Measurements from ENCODE around the gene PHAF1.

The PHAF1 gene

DNA sequence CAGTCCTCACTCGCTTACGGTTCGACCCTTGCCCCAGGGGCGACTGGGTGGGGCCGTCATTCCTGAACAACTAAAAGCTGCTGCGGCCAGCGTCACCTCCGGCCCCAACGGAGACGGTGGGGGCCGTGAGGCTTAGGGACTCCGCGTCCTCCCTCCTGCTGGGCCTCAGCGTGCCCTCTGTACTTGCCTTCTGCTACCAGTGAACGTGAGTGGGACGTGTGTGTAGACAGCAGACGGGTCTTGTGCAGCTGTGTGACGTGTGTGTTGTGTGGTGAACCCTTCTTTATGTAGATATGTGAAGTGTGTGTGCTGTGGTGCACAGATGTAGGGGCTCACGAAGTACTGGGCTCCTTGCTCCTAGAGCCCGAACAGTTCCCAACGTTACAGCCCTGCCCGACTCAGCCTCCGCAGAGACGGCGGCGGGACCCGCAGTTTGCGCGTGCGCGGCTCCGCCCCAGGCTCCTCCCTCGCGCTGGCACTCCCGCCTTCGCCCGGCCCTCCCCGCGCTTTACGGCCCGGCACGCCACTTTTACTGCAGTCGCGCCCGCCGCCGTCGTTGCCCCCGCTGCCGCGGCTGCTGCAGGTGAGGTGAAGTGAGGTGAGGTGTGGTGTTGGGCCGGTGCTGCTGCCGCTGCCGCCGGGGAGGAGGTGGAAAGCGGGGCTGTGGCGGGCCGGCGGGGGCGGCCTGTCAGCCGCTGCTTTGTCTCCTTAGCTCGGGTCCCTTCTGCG, at the start of gene PHAF1:
Gene PHAF1 (plus strand): TSS at position 535 of the 729 bp plus-strand sequence. CDS start 235 bp downstream, outside the sequence.
- peak; percentile 95 for DNase-seq (ENCODE audit: low spot score)

DNA sequence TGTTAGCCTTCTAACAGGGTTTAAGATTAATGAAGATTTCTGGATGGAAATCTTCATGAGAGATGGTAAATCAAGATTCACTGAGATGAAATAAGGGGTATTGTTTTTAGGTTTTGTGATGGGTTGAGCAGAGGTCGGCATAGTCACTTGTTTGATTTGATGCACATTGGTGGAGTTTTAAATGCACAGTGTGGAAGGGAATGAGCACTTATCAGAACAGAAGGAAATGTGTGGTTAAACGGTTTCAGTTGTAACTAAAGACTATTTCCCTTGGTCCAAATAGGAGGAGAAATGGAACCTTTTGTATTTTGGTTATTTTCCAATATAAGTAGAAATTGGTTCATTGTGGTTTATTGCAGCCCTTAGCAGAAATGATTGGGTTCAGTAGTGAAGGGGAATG, 46.7 kb upstream of the PHAF1 start:
- DNase-seq (ENCODE audit: low spot score) = no peak

DNA sequence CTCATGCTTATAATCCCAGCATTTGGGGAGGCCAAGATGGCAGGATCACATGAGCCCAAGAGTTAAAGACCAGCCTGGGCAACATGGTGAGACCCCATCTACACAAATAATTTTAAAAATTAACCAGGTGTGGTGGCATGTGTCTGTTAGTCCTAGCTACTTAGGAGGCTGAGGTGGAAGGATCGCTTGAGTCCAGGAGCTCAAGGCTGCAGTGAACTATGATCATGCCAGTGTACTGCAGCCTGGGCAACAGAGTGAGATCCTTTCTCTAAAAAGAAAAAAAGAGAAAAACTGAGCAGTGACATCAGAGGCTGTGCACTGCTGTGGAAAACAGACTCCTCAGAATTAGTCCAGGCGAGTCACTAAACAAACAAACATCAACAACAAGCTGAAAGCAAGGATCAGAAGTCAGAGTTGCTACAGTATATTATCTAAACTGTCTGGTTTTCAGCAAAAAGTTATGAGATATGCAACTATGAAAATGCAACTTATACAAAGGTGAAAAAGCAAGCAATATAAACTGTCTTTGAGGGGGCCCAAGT, 41.5 kb upstream of the PHAF1 start:
- DNase-seq (ENCODE audit: low spot score) = no peak

DNA sequence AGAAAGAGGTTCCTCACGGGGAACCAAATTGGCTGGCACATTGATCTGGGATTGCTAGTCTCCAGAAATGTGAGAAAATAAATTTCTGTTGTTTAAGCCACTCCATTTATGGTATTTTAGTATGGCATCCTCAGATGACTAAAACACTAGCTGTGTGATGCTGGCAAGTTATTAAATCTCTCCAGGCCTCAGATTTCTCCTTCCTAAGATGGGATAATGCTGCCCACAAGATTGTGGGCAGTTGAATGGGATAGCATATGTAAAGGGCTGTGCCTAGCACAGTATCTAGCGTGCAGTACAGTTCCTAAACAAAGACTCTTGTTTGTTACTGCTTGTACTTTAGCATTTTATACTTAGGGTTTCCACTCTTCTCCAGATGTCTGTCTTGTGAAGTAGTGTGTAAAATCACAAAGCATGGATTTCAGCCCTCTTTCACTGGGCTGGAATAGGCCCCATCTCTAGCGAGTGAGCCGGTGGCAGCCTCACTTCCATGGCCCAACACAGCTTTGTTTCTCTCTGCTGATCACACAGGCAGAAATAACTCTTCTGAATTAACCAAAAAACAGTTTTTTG, 38.2 kb upstream of the PHAF1 start:
- DNase-seq (ENCODE audit: low spot score) = no peak

DNA sequence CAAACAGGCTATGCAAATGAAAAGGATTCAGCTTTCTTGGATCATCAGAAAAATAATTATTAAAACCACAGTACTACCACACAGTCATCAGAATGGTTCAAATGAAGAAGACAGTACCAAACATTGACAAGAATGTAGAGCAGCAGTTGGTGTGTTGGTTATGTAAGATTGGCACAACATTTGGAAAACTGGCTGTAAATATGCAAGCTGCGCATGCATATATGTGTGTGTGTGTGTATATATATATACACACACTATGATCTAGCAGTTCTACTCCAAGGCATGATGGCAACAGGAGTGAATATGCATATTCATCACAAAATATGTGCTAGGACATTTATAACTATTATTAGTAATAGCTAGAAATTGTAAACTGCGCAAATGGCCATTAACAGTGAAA, 34.4 kb upstream of the PHAF1 start:
- DNase-seq (ENCODE audit: low spot score) = no peak

DNA sequence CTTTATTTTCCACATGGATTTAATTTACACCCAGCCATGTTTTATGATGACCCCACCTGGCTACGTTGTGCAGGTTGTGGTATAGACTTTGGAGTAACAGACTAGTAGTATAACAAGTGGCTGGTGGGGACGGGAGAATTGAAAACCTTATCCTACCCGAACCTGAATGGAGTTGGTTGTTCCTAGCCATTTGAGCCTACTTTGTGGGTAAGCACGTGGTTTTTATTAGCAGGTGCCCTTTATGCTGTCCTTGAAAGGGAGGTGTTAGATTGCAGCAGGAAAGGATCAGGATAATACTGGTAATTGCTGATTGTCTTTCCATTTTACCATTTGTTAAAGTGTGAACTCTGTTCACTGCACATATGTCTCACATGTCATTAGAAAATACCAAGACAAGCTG, 31.9 kb upstream of the PHAF1 start:
- DNase-seq (ENCODE audit: low spot score) = no peak

DNA sequence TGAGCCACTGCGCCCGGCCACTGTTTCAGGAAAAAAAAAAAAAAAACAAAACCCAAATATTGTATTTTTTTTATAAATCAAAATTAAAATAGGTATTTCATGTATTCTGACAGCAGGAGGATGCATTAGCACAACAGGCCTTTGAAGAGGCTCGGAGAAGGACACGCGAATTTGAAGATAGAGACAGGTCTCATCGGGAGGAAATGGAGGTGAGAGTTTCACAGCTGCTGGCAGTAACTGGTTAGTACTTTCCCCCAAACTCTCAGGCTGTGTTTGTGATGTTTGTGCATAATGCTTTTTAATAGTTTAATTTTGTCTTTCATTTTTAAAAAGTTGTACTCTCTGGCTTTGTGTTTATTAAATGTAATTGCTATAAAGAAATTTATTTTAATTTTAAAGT, 27.6 kb upstream of the PHAF1 start:
- no peak for DNase-seq (ENCODE audit: low spot score)

DNA sequence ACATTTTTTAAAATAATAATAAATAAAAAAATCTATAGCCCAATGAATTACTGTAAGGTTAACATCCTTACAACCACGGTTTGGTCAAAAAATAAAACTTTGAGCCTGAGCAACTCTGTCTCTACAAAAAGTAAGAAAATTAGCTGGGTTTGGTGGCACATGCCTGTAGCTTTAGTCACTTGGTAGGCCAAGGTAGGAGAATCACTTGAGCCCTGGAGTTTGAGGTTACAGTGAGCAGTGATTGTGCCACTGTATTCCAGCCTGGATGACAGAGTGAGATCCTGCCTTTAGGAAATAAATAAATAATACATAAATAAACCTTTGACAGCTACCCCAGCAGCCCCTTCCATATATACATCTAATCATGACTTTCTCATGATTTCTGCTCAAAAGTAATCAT, 26.9 kb upstream of the PHAF1 start:
- no peak for DNase-seq (ENCODE audit: low spot score)

DNA sequence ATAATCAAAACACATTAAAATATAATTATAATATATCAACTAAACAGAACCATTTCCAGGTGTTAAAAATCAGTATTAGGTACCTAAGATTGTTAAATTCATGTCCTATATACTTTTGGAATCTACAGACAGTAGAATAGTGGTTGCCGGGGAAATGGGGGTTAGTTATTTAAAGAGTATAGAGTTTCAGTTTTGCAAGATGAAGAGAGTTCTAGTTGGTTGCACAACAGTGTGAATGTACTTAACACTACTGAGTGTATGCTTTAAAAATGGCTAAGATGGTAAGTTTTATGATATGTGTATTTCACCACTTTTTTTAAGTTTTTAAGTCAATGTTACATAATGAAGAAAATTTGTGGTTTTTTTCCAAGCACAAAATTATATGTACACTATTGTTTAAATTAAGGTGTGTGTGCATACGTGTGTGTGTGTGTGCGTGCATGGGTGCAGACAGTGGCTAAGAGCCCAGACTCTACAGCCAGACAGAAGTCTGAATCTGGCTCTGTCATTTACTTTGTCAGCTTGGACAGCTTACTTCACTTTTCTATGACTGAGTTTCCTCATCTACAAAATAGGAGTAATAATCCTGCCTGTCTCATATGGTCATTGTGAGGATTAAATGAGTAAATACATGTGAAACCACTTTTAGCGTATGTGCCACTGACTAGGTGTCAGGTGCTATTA, 25.3 kb upstream of the PHAF1 start:
- DNase-seq (ENCODE audit: low spot score) = no peak

DNA sequence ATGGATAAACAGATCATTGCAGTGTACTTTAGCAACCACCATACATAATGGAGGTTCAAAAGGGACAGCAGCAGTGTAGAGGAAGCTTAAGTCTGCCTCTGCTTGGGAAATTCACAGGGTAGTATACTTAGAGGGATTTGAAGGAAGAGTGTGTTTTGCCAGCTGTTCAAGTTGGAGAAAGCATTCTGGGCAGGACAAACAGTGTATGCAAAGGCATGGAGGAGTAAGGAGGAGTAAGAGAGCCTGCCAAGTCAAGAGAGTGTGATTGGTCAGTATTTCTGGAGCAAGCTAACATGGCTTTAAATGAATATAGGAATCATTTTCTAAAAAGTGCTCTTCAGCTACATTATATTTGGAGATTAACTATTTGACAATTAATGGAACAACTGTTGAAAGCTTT, 22.9 kb upstream of the PHAF1 start:
- no peak for DNase-seq (ENCODE audit: low spot score)

DNA sequence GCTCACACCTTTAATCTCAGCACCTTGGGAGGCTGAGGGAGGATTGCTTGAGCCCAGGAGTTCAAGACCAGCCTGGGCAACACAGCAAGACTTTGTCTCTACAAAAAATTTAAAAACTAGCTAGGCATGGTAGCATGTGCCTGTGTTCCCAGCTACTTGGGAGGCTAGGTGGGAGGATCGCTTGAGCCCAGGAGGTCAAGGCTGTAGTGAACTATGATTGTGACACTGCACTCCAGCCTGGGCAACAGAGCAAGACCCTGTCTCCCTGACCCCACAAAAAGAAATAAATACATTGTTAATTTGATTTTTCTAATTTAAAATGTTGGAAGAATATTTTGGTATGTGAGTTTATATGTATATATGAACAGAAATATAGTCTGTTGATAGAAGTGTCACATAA, 22.4 kb upstream of the PHAF1 start:
- DNase-seq (ENCODE audit: low spot score) = no peak

DNA sequence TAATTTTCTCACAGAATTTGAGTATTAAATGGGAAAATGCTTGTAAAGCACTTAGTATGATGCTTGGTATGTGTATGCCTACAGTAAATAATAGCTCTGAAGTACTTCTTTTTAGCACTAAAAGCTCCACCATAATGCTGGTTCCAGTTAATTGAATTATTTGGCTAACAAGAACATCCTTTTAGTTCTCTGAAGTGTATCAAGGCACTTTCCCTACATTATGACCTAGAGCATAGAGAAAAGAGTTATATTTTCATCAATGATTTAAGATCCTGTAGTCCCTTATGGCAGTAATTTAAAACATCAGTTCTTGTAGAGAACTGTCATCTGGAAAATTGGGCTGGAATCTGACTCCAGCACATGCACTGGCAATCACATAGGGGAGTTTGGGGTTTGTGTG, 21.9 kb upstream of the PHAF1 start:
- DNase-seq (ENCODE audit: low spot score) = no peak

DNA sequence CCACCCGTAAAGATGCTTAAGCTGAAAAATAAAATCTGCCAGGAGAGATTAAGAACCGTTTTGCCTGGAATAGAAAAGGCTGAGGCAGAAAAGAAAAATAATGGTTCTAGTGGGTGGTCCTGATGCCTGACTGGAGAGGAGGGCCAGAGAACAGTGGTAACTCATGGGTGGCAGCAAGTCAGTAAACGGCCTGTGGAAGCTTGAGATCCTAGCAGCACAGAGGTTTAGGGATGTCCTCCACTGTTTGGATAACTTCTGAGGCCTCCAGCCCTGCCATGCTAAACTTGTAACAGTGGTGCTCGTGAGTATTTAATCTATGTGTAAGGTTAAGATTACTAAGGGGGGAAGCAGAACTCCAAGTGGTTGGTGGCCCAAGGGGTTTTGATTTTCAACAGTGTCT, 21.2 kb upstream of the PHAF1 start:
- DNase-seq (ENCODE audit: low spot score) = no peak

DNA sequence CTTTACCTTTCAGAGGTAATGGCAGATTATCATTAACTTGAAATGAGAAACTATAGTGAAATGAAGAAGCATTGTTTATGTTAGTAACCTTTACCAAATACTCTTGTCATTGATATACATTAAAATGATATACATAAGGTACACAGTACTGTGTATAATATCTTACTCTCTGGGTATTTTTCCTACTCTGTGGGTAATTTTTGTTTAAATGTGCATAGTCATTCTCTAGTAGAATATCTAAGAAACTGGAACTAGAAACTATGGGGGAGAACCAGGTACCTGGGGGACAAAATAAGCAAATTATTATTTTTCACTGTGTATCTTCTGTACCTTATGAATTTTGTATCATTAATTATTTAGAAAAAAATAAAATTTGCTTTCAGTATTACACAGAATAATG, 20.6 kb upstream of the PHAF1 start:
- DNase-seq (ENCODE audit: low spot score) = no peak

DNA sequence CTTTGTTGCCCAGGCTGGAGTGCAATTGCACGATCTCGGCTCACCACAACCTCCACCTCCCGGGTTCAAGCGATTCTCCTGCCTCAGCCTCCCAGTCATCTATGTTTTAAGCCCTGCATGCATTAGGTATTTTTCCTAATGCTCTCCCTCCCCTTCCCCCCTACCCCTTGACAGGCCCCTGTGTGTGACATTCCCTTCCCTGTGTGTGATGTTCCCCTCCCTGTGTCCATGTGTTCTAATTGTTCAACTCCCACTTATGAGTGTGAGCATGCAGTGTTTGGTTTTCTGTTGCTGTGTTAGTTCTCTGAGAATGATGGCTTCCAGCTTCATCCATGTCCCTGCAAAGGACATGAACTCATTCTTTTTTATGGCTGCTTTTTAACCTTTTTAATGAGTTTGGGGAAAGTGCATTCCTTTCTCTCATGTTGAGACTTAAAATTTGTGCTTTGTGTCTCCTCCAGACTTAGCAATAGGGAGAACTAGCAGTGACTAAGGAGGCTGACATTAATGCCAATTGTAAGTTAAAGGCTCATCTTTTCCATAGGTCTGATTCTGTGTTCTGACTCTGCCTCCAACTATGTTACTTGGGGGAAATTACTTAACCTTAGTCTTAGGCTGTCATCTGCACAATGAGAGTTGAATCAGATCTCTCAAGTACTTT, 17.7 kb upstream of the PHAF1 start:
- DNase-seq (ENCODE audit: low spot score) = no peak

DNA sequence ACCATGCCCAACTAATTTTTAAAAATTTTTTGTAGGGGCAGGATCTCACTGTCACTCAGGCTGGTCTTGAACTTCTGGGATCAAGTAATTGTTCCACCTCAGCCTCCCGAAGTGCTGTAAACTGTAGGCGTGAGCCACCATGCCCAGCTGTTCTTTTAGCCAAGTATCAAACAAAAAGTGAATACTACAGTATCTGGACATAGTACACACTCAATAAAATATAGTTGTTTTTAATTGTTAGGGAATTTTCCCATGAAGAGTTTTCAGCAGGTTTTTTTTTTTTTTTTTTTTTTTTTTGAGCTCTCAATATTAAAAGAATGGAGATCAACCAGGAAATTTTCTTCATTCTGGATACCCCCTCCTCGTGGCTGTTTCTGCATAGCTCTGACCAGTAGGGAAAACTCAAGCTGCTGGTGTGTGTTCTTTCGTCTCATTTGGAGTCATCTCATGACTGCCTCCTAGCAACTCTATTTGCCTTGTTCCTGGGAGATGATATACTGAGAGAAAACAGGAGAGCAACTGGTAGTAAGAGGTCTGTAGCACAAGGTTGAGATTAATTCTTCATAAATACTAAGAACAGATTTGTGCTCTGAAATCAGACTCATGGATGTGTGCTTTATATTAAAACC, 16.5 kb upstream of the PHAF1 start:
- no peak for DNase-seq (ENCODE audit: low spot score)

DNA sequence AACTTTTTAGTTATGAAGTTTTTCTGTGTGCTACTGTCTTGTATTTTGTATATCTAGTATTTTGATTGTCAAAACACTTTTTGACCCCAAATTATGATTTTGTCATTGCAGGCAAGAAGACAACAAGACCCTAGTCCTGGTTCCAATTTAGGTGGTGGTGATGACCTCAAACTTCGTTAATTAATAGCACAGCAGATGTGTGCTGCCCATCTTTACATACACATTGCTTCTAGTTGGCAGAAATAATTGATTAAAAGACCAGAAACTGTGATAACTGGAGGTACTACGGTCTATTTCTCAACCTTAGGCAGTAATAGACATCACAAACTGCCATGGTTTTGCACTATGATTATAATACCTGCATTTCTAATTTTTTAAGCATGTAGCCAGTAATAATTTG, 11.1 kb upstream of the PHAF1 start:
- DNase-seq (ENCODE audit: low spot score) = no peak

DNA sequence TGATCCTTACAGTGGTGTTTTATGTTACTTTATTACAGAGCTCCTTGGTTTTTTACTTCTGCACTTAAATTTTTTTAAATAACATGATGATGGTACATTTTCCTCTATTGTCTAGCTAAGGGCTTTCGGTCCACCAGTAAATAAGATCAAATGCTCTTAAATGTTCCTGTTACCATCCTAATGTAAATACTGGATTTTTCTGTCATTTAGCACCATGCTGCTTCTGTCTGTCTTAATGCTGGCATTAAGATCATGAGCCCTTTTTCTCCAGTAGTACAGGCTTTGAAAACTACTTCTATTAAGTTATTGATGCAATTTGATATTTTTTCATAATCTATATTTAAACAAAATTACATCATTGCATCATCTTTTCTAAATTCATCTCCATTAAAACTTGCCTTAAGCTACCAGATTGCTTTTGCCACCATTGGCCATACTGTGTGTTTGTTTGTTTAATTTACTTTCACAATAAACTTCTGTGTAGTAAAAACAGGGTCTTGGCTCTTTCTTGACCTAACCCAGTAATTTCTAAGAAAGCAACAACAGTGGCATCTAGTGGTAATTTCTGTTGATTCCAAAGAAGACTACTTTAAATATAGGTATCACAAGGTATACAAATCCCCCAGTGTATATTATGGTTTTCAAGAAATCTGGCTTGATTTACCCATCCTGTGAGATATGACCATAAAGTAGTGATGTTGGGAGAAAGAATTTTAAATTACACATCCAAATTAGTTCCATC, 9.0 kb upstream of the PHAF1 start:
- peak; percentile 38 for DNase-seq (ENCODE audit: low spot score)

DNA sequence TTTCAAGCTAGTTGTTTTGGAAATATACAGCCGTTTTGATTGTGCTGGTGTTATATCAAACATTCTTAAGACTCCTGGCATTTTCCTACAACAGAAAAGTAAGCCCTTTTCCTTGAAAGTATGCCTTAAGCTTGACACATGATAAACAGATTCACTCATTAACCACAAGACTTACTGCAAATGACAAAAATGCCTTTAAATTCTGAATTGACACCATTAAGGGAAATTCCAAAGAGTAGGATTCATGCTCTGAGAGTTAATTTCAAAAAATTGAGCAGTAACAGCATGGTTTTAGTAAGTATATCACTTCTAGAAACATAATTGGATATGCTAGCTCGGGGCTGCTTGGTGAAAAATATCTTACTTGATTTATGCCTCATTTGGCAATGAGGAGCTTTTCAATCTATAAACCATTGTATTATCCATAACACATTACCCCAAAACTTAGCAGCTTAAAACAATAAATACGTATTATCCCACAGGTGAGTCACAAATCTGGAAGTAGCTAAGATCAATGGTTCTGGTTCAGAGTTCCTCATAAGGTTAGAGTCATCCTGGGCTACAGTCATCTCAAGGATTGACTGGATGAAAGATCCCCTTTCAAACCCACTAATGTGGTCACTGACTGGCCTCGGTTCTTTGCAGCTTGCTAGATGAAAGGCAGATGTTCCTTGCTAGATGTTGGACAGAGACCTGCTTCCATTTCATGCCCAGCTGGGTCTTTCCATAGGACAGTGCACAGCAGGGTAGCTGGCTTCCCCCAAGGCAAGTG, 8.2 kb upstream of the PHAF1 start:
- no peak for DNase-seq (ENCODE audit: low spot score)

DNA sequence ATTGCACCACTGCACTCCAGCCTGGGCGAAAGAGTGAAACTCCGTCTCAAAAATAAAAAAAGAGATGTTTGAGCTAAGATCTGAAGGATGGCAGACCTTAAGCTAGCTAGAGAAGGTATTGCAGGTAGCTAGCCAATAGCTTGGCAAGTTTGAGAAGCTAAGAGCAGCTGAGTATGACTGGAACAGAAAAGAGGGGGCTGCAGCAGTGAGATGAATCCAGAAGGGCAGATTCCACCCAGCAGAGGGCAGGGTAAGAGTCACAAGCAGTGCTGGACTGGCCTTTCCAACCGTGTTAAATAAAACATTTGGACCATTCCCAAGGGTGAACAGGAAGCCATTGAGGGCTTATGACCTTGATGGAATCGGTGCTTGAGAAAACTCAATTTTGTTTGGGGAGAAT, 5.7 kb upstream of the PHAF1 start:
- no peak for DNase-seq (ENCODE audit: low spot score)

DNA sequence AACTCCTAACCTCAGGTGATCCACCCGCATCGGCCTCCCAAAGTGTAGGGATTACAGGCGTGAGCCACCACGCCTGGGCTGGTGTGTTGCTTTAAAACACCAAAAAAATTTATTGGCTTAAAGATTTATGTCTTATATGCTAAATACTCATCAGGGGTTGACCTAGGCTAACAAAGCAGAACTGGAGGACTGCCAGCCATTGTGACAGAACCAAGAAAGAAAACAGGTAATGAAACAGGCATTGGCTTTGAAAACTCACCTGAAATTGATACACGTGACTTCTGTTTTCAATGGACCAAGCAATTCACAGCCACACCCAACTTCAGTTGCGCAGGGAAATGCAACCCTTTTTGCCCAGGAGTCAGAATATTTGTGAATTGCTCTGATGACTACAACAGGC, 4.9 kb upstream of the PHAF1 start:
- no peak for DNase-seq (ENCODE audit: low spot score)
